GM21737 (cell line): Measurements from ENCODE around the gene MYOD1.

ENCODE experiments used
- ATAC-seq: cut with Tn5 transposase; IDR thresholded peaks from one replicate; pipeline ENCODE4 v1.9.1; 2021; ENCODE audit warnings: mild to moderate bottlenecking, moderate library complexity; ENCODE audit not compliant: unreplicated experiment

MYOD1 gene

GRCh38 chr11:17748761-17749721 lies 29.7 kb downstream of the MYOD1 start:
- no peak for ATAC-seq

GRCh38 chr11:17750013-17750800 lies 30.8 kb downstream of the MYOD1 start:
- no peak for ATAC-seq

GRCh38 chr11:17750801-17751165 lies 31.4 kb downstream of the MYOD1 start:
- ATAC-seq = no peak

GRCh38 chr11:17751558-17751957 lies 32.2 kb downstream of the MYOD1 start:
- no peak for ATAC-seq

GRCh38 chr11:17752144-17752543 lies 32.8 kb downstream of the MYOD1 start:
- ATAC-seq = no peak

GRCh38 chr11:17753153-17753552 lies 33.8 kb downstream of the MYOD1 start:
- no peak for ATAC-seq

- no peak for ATAC-seq
These were observed 34.3 kb downstream of the MYOD1 start for GRCh38 chr11:17753641-17754040.

- no peak for ATAC-seq
These were observed 36.5 kb downstream of the MYOD1 start for GRCh38 chr11:17755891-17756290.

GRCh38 chr11:17760102-17761029 lies 41.0 kb downstream of the MYOD1 start:
- no peak for ATAC-seq

- ATAC-seq = no peak
These were observed 43.1 kb downstream of the MYOD1 start for GRCh38 chr11:17762309-17762974.

GRCh38 chr11:17763244-17763643 lies 43.9 kb downstream of the MYOD1 start:
- ATAC-seq = no peak

- ATAC-seq = no peak
These were observed 44.3 kb downstream of the MYOD1 start for GRCh38 chr11:17763703-17764102.

- no peak for ATAC-seq
These were observed 45.3 kb downstream of the MYOD1 start for GRCh38 chr11:17764446-17765218.

GRCh38 chr11:17765356-17766072 lies 46.1 kb downstream of the MYOD1 start:
- ATAC-seq = no peak

- ATAC-seq = no peak
These were observed 46.6 kb downstream of the MYOD1 start for GRCh38 chr11:17766073-17766359.

GRCh38 chr11:17766590-17766989 lies 47.2 kb downstream of the MYOD1 start:
- ATAC-seq = no peak

GRCh38 chr11:17767301-17767885 lies 48.0 kb downstream of the MYOD1 start:
- ATAC-seq = no peak

- ATAC-seq = no peak
These were observed 48.5 kb downstream of the MYOD1 start for GRCh38 chr11:17767914-17768313.

- ATAC-seq = no peak
These were observed 49.2 kb downstream of the MYOD1 start for GRCh38 chr11:17768547-17768946.
